LHCN-M2 (cell line): ENCODE measurements around the gene OSGEPL1. TPM values are rescaled to one million over a fixed set of nuclear protein-coding genes. Genes with fewer than 3 reads are reported as not detected.
A peak's percentile ranks its signal among the peaks of the same experiment; 100 is the strongest.
"Not testable (repeated sequence)": the region's sequence is repeated elsewhere in the genome, so short reads cannot be mapped to it uniquely, and the experiment has no call there.

ENCODE experiments used
- DNase-seq: peaks from one replicate; pipeline ENCODE4 v3.0.0-alpha.2; 2012; ENCODE audit warnings: low read depth
- polyA plus RNA-seq: library from polyadenylated mRNA; unstranded; fragments of >200 nt; gene quantifications from one replicate; pipeline ENCODE4 v1.2.1, GENCODE V29; 2012; ENCODE audit warnings: missing spikeins
- total RNA-seq: library from RNA; depleted of rRNA; stranded (reverse); fragments of >200 nt; gene quantifications from 2 replicates; pipeline ENCODE4 v1.2.3, GENCODE V29; 2014; rRNA removed

The OSGEPL1 gene, protein sequence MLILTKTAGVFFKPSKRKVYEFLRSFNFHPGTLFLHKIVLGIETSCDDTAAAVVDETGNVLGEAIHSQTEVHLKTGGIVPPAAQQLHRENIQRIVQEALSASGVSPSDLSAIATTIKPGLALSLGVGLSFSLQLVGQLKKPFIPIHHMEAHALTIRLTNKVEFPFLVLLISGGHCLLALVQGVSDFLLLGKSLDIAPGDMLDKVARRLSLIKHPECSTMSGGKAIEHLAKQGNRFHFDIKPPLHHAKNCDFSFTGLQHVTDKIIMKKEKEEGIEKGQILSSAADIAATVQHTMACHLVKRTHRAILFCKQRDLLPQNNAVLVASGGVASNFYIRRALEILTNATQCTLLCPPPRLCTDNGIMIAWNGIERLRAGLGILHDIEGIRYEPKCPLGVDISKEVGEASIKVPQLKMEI
- 11.4 and 13.3 TPM in 2 replicates for total RNA-seq
- polyA plus RNA-seq: 3.2 TPM

DNA sequence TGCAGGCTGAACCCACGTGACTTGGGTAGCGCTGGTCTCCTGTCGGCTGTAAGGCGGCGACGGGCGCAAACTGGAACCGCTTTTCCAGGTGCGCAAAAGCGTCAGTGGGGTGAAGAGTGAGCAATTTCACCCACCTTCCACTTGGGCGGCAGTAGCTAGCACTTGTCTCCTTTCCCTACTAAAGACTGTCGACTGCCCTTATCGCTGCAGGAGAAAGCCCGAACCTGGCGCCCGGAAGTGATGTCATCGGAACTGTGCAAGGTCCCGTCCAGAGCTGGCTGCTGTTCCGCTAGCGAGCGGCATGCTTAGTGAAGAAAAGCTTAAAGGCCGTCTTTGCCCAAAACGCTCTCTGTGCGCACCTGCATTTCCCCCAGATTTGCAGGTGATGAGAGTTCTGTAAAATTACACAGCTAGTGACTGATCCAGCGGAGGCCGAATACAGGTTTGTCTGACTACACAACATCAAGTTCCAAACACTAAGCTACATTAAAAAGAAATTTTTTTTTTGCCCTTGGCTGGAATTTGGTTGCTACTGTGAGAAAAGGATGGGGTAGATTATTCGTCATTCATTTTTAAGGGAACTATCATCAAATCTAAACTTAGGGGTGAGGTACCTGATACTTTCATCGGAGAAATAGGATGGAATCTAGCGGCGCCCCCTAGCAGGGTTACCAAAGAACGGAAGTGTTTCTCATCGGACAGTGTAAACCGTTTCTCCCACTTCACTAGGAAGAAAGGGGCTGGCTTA lies at the start of gene OSGEPL1:
OSGEPL1 (minus strand) TSS at position 242 of the 748 bp plus-strand sequence. CDS start 1,152 bp downstream, outside the sequence.
- peak; percentile 88 for DNase-seq

DNA sequence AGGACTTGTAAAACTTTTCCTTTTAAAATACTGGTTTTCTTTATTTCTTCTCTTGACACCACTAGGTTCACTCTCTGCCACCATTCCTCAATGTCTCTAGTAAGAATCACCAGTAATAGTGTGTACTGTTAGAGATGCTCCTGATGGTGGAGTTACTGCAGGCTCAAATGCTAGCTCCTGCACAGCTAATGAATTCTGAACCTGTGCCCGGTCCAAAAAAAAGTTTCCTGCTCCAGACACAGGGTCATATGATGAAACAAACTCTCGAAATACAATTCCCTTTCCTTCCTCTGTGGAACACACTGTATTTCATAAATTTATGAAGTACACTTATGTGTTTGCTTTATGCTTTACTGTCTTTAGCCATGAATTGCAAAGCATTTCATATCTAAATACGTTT lies 40.8 kb upstream of the OSGEPL1 start:
- no peak for DNase-seq

DNA sequence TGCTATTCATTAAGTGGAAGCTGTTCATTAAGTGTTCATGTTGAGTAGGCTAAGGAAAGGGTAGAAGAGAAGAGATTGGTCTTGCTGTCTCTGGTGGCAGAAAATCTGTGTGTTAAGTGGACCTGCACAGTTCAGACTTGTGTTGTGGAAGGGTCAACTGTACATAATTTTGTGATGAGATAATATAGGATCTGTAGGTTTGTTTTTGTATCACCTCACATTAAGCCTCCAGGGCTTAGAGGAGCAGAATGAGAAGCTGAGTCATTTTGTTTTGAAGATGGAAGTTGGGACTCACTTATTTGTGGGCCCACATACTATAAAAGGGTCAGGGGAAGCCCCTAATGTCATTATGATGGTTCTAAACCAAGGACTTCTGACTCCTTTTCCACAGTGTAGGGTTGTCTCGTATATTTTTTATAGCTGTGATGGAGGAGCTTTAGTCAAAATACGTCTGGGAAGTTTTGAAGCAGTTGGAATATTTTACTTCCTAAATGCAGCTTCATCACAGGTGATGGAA lies 39.9 kb upstream of the OSGEPL1 start:
- DNase-seq: no peak

DNA sequence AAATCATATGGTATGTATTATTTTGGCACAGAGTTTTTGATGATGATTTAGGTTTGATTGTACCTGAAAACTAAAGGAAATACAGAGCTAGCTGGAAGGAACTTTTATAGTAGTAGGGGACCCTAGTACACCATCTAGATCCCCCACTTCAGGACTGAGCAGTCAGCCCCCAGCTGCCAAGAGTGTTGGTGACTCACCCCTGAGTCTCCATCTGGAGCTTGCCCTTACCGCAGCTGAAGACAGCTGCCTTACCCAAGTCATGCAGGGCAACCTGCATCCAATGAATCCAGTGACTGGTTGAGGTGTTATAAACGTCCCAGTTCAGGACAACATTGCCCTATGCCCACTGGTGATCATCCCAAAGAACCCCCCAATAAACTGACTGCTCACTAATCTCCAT lies 36.9 kb upstream of the OSGEPL1 start:
- DNase-seq: peak; percentile 93

DNA sequence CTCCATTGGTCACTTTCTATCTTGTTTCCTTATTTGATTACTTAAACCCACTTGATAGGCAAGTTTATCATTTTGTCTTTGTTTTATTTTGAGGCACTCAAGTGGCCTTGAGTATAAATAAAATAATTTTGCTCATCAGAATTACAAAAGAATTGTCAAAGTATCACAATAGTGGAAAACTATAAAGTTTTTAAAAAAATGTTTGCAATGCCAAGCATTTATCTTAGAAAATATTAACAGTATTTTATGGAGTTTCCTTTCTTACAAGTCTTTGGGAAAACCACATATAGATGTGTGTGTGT lies 36.4 kb upstream of the OSGEPL1 start:
- DNase-seq: no peak

DNA sequence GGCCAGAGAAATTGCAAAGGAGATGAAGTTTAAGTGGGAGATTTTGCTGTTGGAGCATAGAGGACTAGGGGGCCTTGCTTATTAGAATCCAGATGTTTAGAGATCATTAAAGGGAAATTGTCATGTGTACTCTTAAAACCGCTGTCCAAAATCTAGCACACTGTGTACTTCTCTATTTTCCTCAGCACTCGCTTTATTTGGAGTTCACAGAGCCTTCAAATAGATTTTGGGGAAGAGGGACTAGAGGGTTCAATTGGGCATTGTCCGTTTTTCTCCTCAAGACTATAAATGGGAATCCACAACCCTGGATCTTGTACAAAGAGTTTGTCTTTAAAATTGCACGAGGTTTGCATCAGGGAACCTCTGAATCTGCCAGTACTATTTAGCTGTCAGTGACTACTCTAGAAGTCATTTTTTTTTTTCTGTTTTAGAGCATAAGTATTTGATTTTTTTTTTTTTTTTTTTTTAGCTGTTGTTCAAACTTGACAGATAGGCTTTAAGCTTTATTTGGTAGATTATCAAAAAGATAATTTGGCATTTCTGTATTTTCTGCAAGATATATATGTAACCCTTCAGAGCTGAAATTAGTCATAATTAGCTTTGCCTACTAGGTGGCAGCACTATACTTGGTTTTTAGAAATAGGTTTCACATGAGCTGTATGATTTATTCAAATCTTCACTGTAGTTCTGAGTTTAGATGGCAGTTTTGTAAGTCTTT lies 35.9 kb upstream of the OSGEPL1 start:
- DNase-seq: peak; percentile 75

DNA sequence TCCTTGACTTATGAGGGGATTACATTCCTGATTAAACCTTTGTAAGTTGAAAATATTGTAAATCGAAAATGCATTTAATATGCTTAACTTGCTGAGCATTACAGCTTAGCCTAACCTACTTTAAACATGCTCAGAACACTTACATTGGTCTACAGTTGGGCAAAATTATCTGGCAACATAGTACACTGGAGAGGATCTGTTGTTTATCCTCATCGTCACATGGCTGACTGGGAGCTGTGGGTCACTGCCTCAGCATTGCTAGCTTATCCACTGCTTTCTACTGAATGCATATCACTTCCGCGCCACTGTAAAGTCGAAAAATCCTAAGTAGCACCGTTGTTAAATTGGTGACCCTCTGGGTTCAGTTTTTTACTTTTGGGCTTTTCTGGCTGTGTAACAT lies 35.3 kb upstream of the OSGEPL1 start:
- DNase-seq: no peak

DNA sequence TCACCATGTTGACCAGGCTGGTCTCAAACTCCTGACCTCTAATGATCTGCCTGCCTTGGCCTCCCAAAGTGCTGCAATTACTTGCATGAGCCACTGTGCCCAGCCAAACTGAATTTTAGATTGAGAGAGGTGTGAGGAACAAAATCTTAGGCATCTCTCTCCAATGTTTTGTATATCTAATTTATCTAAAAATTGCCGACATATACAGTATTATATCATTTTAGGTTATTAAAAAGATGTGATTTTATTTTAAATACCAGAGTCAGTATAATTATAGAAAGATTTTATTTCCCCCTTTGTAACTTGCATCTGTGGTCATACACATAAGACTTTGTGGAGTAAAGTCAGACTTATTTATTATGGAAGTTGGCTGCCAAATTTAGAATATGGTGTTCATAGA lies 31.7 kb upstream of the OSGEPL1 start:
- DNase-seq: no peak

DNA sequence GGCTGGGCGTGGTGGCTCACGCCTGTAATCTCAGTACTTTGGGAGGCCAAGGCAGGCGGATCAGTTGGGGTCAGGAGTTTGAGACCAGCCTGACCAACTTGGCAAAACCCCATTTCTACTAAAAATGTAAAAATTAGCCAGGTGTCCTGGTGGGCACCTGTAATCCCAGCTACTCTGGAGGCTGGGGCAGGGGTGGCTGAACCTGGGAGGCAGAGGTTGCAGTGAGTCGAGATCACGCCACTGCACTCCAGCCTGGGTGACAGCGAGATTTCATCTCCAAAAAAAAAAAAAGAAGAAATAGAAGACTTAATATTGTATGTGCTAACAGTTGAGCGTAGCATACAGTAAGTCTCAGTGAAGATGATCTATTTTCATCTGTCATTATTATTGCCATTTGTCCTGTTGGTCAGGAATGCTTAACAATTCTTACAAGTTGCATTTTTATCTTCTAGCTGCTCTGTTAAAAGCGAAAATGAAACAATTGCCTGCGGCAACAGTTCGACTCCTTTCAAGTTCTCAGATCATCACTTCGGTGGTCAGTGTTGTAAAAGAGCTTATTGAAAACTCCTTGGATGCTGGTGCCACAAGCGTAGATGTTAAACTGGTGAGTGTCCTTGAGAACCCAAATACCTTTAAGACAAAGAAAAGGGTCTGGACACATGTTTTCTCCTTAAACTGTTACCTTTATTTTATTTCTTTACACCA lies 28.9 kb upstream of the OSGEPL1 start:
- no peak for DNase-seq

DNA sequence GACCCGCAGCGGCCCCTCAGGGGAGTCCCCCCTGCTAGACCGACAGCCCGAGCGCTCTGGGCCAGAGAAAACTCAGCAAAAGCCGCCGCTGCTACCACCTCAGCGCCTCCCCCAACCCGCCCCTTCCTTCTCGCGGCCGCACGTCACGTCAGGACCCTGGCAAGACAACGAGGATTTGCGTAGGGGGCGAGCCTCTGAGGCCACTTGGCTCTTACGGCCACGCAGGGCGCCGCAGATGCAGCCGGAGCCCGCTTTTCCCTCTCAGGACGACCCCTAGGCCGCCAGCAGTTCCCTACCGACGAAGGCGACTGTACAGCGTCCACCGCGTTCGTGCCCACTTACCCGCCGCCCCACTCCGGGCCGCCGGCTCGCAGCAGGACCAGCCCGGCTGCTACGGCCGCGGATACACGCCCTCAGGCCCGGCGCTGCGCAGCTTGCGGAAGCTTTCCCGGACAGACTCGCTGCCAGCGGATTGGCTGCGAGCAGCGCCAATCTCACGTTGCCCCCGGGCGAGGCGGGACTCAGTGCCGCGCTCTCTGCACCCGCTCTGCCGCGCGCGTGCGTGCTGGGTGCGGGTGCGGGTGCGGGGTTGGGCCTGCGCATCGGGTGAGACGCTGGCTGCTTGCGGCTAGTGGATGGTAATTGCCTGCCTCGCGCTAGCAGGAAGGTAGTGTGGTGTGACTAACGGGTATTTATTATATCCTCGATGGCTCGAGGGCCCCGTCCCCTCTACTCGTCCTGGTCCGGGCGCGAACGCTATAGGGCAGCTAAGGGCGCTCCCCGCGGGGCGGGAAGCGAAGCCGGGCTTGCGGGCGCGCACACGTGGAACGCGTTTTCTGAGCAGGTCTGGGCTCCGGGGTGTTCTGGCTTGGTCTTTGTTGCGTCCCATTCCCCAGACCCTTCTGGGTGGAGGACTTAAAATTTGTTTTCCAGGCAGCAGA lies 21.6 kb upstream of the OSGEPL1 start, which contains the start of the genes ORMDL1 and PMS1:
ORMDL1 (minus strand) TSS at position 413 of the 941 bp plus-strand sequence. CDS start 1,744 bp downstream, outside the sequence.
PMS1 (plus strand) TSS at position 524 of the 941 bp plus-strand sequence. CDS start 7,360 bp downstream, outside the sequence.
- peak; percentile 94 for DNase-seq

DNA sequence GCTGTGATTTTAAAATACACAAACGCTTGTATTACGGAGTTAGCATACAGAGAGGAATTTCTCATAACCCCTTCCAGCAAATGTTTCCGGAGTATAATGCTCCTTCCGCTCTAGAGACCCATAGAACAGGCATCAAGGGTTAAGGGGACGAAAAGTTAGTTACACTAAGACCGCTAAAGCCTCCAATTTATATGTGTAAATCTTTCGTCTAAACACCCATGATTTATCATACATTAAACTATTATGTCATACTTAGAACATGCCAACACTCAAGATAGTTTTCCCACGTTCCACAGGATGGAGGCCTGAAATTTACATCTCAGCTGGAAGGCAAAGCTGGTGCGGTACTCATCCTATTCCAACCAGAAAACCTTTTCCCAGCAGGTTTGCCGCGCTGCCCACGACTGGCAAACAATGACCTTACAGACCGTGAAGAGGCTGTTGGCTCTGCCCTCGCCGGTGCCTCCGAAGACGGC lies 20.9 kb upstream of the OSGEPL1 start:
- peak; percentile 49 for DNase-seq

DNA sequence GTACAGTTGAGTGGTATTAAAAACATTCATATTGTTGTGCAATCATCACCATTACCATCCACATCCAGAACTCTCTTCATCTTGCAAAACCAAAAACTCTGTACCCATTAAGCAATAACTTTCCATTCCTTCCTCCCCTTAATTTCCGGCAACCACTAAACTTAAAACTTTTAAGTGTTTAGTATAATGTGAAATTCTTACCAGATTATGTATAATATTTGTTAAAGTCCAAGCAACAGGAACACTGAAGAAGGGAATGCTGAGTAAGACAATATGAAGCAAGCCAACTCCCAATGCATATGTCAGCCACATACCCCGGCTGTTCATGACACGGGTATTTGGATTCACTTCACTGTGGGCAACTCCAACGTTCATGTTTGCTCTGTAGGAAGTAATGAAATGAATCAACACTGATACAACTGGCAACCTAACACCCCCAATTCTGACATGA lies 19.7 kb upstream of the OSGEPL1 start:
- no peak for DNase-seq

DNA sequence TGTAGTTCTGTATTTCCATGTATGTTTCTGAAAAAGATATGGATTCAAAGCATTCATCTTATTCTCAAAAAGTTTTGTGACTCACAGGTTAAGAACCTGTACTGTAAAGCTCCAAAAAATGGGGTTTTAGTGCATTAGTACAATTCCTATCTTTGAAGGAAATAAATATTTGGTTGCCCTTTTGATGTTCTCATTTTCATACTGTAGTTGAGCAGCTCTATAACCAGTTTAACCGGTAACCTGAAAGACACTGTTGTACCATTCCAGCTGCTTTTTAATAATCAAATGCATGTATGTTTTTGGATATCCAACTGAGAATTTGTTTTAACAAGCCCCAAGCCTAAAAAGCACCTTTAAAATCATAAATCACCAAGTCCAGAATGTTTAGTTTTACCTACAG lies 9.6 kb upstream of the OSGEPL1 start:
- no peak for DNase-seq

DNA sequence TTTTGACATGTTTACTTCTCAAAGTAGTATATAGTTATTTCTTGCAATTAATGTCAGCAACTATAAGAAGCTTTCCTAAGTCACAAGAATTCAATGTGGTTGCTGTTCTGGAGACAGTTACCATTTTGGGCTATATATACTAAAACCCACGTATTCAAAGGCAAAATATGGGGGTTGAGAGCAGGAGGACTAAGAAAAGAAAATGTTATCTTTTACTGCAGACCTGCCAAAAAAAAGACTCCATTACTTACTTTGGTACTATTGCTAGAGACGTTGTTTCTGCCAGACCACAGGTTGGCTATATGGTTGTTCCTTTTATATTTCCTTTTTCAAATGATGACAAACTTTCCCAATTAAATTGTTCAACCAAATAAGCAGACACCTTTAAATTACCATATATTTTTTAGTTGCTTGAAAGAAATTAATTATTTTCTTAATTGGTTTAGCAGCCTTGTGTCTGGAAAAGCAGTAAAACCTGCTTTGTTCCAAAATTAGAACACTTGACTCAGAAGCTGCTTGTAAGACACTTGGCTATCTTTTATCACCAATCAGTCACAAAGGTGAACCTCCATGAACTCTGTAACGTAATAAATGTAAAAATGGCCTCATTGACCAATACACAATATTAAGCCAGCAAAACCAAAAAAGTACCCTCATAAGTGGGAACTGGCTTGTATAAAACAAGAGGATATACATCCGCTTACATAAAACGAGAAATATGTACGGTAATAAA lies 8.2 kb upstream of the OSGEPL1 start:
- DNase-seq: no peak

DNA sequence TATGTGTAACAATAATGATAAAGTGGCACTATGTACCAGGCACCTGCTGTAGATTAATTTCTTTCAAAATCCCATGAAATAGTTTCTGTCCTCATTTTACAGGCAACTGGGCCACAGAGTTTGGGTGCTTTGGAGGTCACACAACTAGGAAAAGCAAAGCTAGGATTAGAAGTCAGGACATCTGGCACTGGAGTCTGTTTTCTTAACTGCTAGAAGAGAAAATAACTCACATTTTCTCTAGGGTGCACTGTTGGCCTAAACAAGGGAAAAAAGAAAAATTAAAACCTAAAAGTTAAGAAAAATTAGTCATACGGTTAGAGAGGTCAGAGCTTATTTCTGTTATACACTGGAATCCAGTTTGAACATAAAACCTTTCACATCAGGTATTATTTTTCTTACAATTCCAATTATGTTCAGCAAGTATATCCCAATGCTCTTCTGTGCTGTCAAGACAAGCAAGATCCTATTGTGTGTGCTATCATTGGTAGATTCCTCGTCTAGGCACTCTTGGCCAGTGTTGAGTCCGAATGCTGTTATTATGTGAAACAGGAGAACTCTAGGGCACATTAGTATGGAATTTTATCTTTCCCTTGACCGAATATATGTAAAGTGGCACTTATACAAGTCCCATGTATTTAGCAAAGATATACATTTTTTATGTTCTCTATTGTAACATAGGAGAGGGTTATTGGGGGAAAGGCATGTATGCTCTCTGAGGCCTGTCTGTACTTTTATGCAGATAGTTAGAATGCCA lies 1.5 kb upstream of the OSGEPL1 start:
- peak; percentile 42 for DNase-seq

DNA sequence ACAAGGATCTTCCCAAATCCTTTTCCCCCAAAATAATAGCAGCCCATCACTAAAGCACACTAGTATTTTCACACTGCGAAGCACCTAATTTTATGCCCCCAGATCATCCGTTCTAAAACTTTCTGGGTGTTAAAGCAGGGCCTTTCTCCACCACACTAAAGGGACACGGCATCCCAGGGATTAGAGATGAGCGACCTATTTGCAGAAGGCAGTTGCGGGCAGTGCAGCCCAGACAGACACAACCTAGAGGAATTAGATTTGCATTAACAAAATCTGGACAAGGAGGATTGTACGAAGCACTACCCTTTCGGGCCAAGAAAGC lies 402 bp downstream of the OSGEPL1 start:
- DNase-seq: no peak

DNA sequence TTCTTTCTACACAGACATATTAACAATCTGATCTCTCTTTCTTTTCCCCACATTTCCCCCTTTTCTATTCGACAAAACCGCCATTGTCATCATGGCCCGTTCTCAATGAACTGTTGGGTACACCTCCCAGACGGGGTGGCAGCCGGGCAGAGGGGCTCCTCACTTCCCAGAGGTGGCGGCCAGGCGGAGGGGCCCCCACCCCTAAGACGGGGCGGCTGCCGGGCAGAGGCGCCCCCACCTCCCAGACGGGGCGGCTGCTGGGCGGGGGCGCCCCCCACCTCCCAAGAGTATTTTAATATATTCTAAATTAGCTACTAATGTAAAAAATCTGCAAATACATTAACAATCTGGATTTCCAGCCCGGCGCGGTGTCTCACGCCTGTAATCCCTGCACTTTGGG lies 2.4 kb downstream of the OSGEPL1 start:
- DNase-seq: not testable (repeated sequence)

DNA sequence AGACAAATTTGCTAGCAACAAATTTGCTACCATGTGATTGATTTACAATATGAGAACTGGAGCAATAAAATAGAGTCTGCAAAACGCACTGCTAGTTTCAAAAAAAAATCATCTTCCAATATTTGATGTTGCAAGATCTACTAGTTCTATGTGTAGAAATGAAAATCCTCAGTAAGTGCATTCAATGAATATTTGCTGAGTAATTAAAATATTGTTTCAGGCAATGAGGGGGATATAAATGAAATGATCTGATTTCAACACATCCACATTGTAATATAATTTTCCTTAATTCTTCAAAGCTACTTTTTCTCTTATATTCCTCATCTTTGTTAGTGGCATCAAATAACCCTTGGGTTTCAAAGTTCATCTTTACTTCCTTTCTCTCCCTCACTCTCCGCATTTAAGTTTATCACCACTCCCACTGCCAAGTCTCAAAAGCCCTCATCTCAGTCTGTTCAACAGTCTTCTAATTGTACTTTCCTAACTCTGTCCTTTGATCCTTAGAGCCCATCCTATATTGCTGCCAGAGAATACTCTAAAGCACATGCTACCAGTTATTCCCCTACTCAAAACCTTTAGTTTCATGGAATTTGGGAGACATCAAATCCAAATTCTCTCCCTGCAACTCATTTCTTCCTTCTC lies 6.2 kb downstream of the OSGEPL1 start:
- DNase-seq: no peak
